HG03469 (cell line): ENCODE results near the gene BLOC1S1.
A peak's percentile ranks its signal among the peaks of the same experiment; 100 is the strongest.

ENCODE experiments used
- ATAC-seq: cut with Tn5 transposase; IDR thresholded peaks from one replicate; pipeline ENCODE4 v1.9.1; 2021; ENCODE audit warnings: mild to moderate bottlenecking, moderate library complexity, moderate number of reproducible peaks; ENCODE audit not compliant: unreplicated experiment

The BLOC1S1 gene

DNA sequence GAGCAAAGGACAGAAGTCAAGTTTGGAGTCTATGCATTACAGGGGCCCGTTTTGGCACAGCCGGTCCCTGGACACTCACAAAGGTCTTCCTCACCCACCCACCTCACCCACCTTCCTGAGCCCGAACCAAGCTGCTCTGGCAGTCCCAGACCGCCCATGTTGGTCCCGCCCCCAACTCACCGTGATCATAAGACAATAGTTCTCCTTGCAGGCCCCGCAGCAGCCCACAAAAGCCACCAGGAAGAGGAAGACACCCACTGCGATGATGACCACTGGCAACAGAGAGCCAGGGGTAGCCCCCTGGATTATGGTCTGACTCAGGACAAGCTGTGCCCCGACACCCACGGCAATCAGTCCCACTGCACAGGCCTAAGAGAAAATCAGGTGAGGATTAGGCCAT lies 11.1 kb downstream of the BLOC1S1 start:
- ATAC-seq: no peak

- no peak for ATAC-seq
Observed at GRCh38 chr12:55727643-55728185, 11.9 kb downstream of the BLOC1S1 start.

GRCh38 chr12:55728186-55728938 lies 12.5 kb downstream of the BLOC1S1 start:
- ATAC-seq: no peak

DNA sequence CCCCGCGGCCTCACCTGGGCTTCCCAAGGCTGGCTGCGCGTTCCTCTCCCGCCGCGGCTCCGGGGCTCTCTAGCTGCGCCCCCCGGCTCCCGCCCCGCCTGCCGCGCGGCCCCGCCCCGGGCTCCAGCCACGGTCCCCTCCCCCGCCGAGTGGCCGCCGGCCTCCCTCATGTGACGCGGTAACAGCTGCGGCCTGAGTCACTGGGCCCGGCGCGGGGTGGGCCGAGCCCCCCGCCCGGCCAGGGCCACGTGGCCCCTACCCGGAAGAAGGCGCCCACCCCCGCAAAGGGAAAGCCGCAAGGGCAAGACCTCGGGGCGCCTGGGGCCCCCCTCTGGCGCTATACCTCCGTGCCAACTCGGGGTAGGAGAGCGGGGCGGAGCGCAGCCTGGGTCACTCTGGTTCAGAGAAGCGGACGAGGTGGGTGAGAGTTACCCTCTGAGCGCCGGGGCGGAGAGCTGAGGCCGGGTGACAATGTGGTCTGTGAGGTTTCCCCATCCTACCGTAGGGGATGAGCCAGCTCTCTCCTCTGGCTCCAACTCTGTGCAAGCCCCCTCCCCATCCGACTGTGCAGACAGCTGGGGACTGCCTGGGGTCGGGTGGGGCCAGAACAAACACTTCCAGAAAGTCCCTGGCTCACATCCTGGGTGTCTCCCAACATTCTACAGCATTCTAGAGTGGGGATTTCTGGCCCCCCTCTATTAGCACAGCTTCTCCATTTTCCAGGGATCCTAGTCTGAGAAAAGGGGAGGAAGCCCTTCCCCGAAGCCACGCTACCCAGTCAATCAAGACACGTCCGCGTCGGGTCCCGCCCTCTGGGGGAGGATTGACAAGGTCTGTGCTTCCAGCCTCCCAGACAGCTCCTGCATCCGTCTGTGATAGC lies 13.3 kb downstream of the BLOC1S1 start, which contains the start of gene CD63:
CD63 (minus strand) TSS at position 71 of the 880 bp plus-strand sequence. CDS start 668 bp downstream, outside the sequence.
- peak; percentile 38 for ATAC-seq

DNA sequence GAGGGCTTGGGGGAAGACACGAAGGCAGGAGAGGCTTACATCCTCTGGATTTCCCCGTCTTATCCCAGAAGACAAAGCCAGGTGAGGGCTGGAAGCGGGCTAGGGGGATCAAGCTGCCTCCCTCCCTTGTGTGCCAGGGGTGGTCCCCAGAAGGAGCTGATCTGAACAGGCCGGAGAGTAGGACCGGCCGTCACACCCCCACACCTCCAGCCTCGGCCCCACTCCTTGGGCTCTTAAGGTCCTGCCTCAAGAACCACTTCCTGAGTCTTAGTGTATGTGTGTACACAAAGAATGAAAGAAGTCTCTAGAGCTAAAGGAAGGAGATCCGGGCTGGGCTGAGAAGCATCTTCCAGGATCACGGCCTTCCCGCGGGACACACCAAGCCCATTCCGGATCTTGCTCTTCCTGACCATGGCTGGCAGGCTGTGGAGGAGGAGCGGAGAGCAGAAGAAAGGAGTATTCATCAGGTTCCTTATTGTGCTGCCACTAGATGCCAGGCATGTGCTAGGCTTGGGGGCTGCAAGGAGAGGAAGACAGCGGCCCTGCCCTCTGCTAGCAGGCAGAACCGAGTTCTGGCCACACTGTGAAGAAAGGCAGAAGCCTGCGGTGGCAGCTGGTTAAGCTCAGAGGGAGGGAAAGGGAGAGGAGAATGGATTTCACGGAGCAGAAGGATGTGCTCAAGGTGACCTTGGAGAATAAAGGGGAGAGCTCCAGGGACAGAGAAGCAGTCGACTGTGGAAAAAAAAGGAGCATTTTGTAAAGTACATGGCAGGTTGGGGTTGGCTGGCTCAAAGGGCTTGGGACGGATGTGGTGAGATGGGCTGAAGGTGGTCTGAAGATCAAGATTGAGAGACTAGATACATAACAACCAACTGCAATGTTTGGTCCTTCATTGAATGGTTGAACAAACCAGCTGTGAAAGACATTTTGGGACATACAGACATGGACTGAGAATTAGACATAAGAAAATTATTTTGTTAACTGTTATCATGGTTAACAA lies 14.3 kb downstream of the BLOC1S1 start:
- ATAC-seq: peak; percentile 23

DNA sequence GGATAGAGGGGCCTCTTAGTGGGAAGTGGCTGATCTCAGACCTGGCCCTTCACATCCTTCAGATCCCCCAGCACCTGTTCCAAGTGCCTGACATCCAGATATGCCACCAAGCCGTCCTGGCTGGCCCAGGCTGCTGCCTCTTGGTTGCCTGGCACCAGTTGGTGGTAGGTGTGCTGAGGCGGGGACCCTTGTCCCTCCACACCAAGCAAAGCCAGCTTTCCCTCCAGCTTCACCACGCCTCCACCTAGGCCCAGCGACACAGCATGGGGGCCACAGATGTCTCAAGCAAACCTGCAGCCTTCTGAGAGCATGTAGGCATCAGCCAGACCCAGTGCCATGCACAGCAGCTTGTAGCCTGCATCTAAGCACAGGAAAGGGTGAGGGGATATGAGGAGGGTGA lies 16.4 kb downstream of the BLOC1S1 start:
- no peak for ATAC-seq

DNA sequence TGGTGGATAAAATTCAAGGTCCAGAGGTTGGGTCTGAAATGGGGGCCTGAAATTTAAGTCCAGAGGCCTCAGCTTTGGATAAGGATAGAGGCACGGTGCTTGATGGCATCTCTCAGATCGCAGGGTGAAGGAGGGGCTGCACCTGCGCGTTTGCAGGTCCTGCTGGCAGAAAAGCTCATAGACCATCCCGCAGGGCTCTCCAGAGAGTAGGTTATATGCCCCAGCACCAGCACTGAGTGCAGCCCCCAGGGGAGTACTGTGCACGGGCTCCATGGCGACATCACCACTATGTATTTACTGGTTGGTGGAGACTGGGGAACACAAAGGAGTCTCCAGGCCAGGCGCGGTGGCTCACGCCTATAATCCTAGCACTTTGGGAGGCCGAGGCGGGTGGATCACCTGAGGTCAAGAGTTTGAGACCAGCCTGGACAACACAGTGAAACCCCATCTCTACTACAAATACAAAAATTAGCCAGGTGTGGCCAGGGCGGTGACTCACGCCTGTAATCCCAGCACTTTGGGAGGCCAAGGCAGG lies 17.2 kb downstream of the BLOC1S1 start:
- no peak for ATAC-seq

- ATAC-seq: no peak
Observed at GRCh38 chr12:55733858-55734257, 18.0 kb downstream of the BLOC1S1 start.

- no peak for ATAC-seq
Observed at GRCh38 chr12:55734595-55734994, 18.7 kb downstream of the BLOC1S1 start.

GRCh38 chr12:55736076-55736475 lies 20.2 kb downstream of the BLOC1S1 start:
- no peak for ATAC-seq

DNA sequence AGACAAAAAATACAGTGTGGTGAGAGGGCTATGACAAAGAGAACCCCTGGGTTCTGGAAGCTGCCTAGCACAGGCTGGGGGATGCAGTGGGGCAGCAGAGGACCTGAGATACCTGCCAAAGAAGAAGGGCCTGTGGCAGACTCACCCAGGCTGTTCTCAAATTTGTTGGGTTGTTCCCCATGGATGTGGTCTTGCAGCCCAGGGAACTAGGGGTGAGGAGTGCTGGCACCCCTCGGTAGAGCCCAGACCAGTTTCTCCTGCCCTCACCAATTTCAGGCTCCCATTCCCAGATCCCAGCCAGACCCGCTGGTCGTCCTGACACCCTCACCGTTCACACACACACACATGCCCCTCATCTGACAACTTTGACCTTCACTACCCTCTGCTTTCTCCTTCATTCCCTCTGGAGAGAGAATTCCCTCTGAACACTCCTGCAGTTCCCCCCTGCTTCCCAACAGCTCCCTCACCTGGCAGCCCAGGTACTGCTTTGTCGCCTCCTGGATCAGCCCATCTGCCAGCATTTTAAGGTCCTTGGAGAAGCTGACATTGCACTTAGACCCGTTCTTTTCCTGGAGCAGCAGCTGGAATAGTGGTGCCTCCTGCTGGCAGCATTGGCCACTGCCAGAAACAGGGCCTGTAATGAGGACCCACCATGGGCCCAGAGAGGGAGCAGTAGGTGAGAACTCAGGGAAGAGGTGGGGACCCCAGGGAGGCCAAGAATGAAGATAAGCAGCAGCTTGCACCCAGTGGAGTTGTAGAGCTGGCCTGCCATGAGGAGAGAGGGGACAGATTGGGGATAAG lies 21.1 kb downstream of the BLOC1S1 start:
- no peak for ATAC-seq

GRCh38 chr12:55737581-55738122 lies 21.8 kb downstream of the BLOC1S1 start:
- no peak for ATAC-seq

- peak; percentile 74 for ATAC-seq
Observed at GRCh38 chr12:55738123-55739024, 22.5 kb downstream of the BLOC1S1 start.

DNA sequence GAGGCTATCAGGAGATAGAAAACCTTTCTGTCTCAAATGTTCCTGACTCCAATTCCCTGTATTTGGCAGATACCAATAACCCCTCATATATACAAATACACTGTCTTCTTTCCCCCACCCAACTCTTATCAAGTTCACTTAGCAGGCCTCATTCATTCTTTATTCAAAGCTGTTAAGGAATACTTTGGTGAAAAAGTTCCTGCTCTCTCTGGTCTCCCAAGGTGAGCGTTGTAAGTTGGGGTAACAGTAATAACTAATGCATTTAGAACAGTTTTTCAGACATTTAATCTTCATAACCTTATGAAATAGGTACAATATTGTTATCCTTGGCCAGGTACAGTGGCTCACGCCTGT lies 23.2 kb downstream of the BLOC1S1 start:
- no peak for ATAC-seq

- ATAC-seq: no peak
Observed at GRCh38 chr12:55741931-55742680, 26.3 kb downstream of the BLOC1S1 start.

GRCh38 chr12:55742719-55743405 lies 27.0 kb downstream of the BLOC1S1 start, which contains the start of gene GDF11:
TSS of gene GDF11 (plus strand) at chr12:55743122. CDS start at chr12:55743317, 195 bp downstream.
- ATAC-seq: no peak
